A549 (cell line): ENCODE data around the gene GLIPR1L2.

Source experiments
- BCL3 ChIP-seq: fragments of >200 bp; sonication (Bioruptor Twin); formaldehyde crosslinking; IDR thresholded peaks from 3 replicates; pipeline ENCODE4 v1.6.1; 2016
- CHD2 ChIP-seq: fragments of 150-350 bp; IDR thresholded peaks from 2 replicates; pipeline ENCODE4 v1.6.1; 2014; ENCODE audit warnings: low read length; ENCODE audit not compliant: partially characterized antibody
- CTCF ChIP-seq: fragments of >200 bp; sonication (Bioruptor Twin); formaldehyde crosslinking; IDR thresholded peaks from 3 replicates; pipeline ENCODE4 v1.5.1; 2016
- EP300 ChIP-seq, 2 experiments: fragments of >200 bp; sonication (Bioruptor Twin); formaldehyde crosslinking; IDR thresholded peaks; 2 replicates in 1 of 2; 3 replicates in 1 of 2; pipeline ENCODE4 v1.6.1; 2016 to 2017
- JUN ChIP-seq, 2 experiments: fragments of >200 bp; sonication (Bioruptor Twin); formaldehyde crosslinking; IDR thresholded peaks; 2 replicates in 1 of 2; 3 replicates in 1 of 2; pipeline ENCODE4 v1.6.1; 2016 to 2017
- MAX ChIP-seq: IDR thresholded peaks from 2 replicates; pipeline ENCODE4 v1.6.1; 2012
- REST ChIP-seq: fragments of 200-600 bp; sonication (generic); IDR thresholded peaks from 2 replicates; pipeline ENCODE4 v1.6.1; 2016; ENCODE audit warnings: antibody characterized with exemption, mild to moderate bottlenecking, moderate library complexity
- RNF2 ChIP-seq: fragments of 200-600 bp; sonication (generic); IDR thresholded peaks from 2 replicates; pipeline ENCODE4 v1.6.1; 2016; ENCODE audit warnings: low read depth, mild to moderate bottlenecking, antibody characterized with exemption, moderate library complexity, borderline replicate concordance
- SMC3 ChIP-seq: fragments of >200 bp; sonication (Bioruptor Twin); formaldehyde crosslinking; IDR thresholded peaks from 3 replicates; pipeline ENCODE4 v1.6.1; 2018; ENCODE audit warnings: inconsistent platforms

GRCh38 chr12:75390899-75391538, at the start of gene GLIPR1L2:
- TF ChIP-seq CHD2 (no peak), JUN (IDR thresholded peaks at IDR 0.05) (peak in 1 of 2 experiments; percentile 61; a peak in 2 of 5 replicates), REST (no peak), BCL3 (peak; percentile 57; the same call in 1 of the 3 replicates), CTCF (peak; percentile 85), RNF2 (no peak), EP300 (IDR thresholded peaks at IDR 0.05) (no peak), SMC3 (peak; percentile 75), MAX (peak; percentile 80)
